GM19099 (cell line): ENCODE measurements around the gene KLF4.

ENCODE experiments used
- POLR2A ChIP-seq: IDR thresholded peaks from 3 replicates; pipeline ENCODE4 v1.6.1; 2011; ENCODE audit warnings: low read depth; ENCODE audit not compliant: insufficient read length; ENCODE audit errors: extremely low read depth

Gene KLF4

GRCh38 chr9:107491081-107492053 lies 1.8 kb upstream of the KLF4 start:
- no peak for TF ChIP-seq POLR2A

DNA sequence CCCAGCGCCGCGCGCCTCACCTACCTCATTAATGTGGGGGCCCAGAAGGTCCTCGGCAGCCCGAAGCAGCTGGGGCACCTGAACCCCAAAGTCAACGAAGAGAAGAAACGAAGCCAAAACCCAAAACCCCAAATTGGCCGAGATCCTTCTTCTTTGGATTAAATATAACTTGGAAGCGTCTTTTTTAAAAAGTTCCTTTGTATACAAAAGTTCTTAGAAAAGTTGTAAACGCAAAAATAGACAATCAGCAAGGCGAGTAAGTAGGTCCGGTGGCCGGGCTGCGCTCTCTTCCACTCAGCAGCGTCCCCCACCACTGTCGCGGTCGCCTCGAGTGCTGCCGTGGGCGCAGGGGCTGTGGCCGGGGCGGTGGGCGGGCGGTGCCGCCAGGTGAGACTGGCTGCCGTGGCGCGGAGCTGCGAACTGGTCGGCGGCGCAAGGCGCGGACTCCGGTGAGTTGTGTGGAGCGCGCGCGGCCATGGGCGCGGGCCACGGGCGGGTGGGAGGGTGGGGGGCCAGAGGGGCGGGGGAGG lies 360 bp downstream of the KLF4 start:
- TF ChIP-seq POLR2A = no peak

GRCh38 chr9:107488375-107489143 lies 1.0 kb downstream of the KLF4 start:
- TF ChIP-seq POLR2A = no peak

- no peak for TF ChIP-seq POLR2A
Observed at GRCh38 chr9:107487521-107488374, 1.8 kb downstream of the KLF4 start.

- no peak for TF ChIP-seq POLR2A
Observed at GRCh38 chr9:107486674-107487520, 2.7 kb downstream of the KLF4 start.

- TF ChIP-seq POLR2A = no peak
Observed at GRCh38 chr9:107485458-107486043, 4.0 kb downstream of the KLF4 start.

DNA sequence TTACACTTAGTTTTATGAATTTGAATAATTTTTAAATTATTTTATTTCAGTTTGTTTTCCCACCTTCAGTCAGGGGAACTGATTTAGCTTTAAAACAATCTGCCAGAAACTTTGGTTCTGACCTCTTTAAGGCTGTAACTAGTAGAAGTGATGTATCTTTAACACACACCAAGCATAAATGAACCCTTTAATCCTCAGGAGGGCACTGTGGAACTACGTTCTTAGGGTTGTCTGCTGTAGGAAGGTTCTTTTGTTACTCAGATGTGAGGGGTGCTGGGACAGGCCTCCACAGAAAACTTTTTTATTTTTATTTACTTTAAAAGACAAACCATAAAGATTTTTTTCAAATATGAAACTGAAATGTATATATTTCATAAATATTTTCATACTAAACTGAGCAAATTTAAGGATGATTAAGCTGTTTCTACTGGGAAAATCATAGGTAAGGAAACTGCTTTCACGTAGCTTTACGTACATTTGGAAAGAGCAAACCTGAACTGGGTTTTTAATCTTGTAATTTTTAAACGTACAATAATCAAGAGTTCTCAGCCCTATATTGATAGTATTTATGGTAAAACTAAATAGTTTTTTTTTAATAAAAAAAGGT lies 5.3 kb downstream of the KLF4 start:
- no peak for TF ChIP-seq POLR2A

DNA sequence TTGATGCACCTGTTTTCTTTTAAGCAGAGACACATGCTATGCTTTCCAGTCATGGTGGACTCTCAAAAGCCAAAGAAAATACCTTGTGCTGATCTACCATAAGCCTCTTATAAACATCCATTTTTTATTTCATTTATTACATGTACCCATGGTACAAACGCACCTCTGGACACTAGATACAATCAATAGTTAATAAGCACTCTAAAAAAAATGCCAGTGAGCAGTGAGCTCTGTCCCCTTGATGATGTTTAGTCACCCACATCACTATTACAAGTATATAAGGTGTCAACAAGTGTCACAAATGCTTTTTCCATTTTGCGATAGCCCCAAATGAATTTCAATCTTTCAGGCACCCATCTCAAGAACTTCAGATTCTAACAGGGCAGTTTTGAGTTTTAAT lies 5.9 kb downstream of the KLF4 start:
- TF ChIP-seq POLR2A = no peak

DNA sequence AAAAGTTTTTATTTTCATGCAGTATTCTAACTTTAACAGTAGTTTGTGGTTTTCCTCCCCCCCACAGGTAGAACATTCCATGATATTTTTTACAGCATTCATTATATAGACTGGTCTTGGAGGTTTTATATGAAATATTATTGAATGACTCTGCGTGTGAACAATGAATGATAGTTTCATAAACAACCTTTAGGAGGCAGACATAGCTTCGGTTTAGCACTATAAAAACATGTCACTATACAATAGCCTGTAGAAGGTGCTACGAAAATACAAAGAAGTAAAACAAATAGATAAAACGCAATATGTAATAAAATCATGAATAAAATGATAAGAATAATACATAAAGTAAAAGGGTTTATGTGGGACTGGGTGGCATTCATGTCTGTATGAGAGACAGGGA lies 8.5 kb downstream of the KLF4 start:
- no peak for TF ChIP-seq POLR2A

GRCh38 chr9:107480386-107480789 lies 9.2 kb downstream of the KLF4 start:
- TF ChIP-seq POLR2A = no peak

GRCh38 chr9:107478805-107479204 lies 10.8 kb downstream of the KLF4 start:
- no peak for TF ChIP-seq POLR2A

DNA sequence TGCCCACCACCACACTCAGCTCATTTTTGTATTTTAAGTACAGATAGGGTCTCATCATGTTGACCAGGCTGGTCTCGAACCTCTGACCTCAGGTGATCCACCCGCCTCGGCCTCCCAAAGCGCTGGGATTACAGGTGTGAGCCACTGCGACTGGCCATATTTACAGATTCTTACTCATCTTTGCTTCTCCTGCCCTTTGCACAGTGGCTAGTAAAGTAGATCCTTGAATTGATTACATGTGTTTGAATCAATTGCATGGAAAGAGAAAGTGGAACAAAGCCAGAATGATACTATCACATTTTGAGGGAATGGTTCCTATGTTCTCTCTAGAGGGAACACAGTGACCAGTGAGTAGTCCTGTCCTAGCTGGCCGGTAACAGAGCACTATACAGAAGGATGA lies 15.4 kb downstream of the KLF4 start:
- TF ChIP-seq POLR2A = no peak

DNA sequence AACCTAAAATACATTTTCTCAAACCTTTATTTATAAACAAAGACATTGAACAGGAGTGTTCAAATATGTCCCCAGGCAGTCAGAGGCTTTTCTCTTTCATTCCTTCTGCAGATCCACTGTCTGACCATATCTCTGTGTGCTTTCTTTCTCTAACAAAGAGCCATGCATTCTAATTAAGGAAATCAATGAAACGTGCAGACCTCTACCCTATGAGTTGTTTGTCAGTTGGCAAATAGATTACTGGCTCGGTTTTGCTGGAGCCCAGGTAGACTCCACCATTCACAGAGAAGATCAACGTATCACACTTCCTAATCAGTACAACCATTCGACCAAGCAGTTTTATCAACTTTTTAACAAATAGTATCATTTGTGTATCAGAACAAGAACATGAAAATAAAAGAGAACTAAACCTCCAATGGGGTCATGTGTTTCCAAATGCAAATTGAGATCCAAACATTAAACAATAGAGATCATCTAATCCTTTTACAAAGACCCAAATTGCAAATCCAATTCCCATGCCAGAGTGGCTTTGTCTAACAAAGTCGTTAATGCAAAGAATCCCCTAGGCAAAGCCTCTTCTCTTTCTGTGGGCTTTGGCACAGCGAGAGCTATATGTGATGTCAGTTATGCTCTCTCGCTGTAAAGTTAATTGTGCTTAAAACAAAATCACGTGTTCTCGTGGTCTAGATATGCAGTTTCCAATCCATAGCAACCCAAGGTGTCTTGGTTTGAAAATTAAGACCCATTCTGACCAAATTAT lies 16.8 kb downstream of the KLF4 start:
- no peak for TF ChIP-seq POLR2A

GRCh38 chr9:107471552-107471951 lies 18.0 kb downstream of the KLF4 start:
- TF ChIP-seq POLR2A = no peak
